ENCODE measurements around the gene C16orf89. TPM values are rescaled to one million over a fixed set of nuclear protein-coding genes. Genes with fewer than 3 reads are reported as not detected.

Gene C16orf89
- total RNA-seq, 2 donors from 2014 or later, result 2.6 to 17.1 TPM

GRCh38 chr16:5069854-5070253, 4.1 kb upstream of the C16orf89 start:
- Histone ChIP-seq H3K36me3 (replicated peaks in 1 of 2; ENCODE audit: insufficient read depth in 1 of 2, low read depth in 2 of 2) (no peaks in the 10 kb centered on the region), H3K9me3 (no peaks in the 10 kb centered on the region), H3K4me3 (no peak overlapping the region), H3K27me3 (no peaks in the 10 kb centered on the region), H3K4me1 (peaks cover 21% of the 10 kb centered on the region), H3K27ac (no peak overlapping the region)
- 88 to 96% methylated on average over 9 of the region's 9 CpGs for WGBS, 2 donors
- DNase-seq, result no peak
- no peak for TF ChIP-seq POLR2A (IDR thresholded peaks at IDR 0.05)
- intact Hi-C loops (cut with DNase I), result loop anchor here (10.0 kb wide), 1 partner anchor 95 kb away; no protein-coding TSS in a partner anchor
- no peak for ATAC-seq

GRCh38 chr16:5069048-5069447, 3.3 kb upstream of the C16orf89 start:
- H3K4me3 ChIP-seq, result no peak overlapping the region
- ATAC-seq, result no peak

GRCh38 chr16:5066511-5066910, 755 bp upstream of the C16orf89 start:
- Histone ChIP-seq H3K27ac (no peak overlapping the region), H3K4me1 (peaks cover 6% of the 10 kb centered on the region), H3K27me3 (no peaks in the 10 kb centered on the region), H3K4me3 (no peak overlapping the region), H3K9me3 (no peaks in the 10 kb centered on the region), H3K36me3 (replicated peaks in 1 of 2; ENCODE audit: insufficient read depth in 1 of 2, low read depth in 2 of 2) (no peaks in the 10 kb centered on the region)
- 70 to 71% methylated on average over 6 of the region's 6 CpGs for WGBS, 2 donors
- DNase-seq (no peak), ATAC-seq (no peak)
- no peak for TF ChIP-seq CTCF (IDR thresholded peaks at IDR 0.05)
- TF ChIP-seq POLR2A (IDR thresholded peaks at IDR 0.05), result no peak
- intact Hi-C loops (cut with DNase I), result no loop called here

More at GRCh38 chr16:5069048-5069447, 3.3 kb upstream of the C16orf89 start:
- Histone ChIP-seq H3K36me3 (replicated peaks in 1 of 2; ENCODE audit: insufficient read depth in 1 of 2, low read depth in 2 of 2) (no peaks in the 10 kb centered on the region), H3K9me3 (no peaks in the 10 kb centered on the region), H3K27me3 (no peaks in the 10 kb centered on the region), H3K4me1 (peaks cover 21% of the 10 kb centered on the region), H3K27ac (no peak overlapping the region)
- DNase-seq, result no peak
- TF ChIP-seq CTCF (IDR thresholded peaks at IDR 0.05), result no peak
- WGBS, 2 donors, result 80 to 83% methylated on average over 9 of the region's 9 CpGs
- intact Hi-C loops (cut with DNase I), result no loop called here

- no peak for ATAC-seq
- no peak for DNase-seq
- 53 to 59% methylated on average over 8 of the region's 8 CpGs for WGBS, 2 donors
Measured at GRCh38 chr16:5065326-5065725, 430 bp downstream of the C16orf89 start.

GRCh38 chr16:5064915-5065314, 841 bp downstream of the C16orf89 start:
- no peak for ATAC-seq
- WGBS, 2 donors, result 23 to 45% methylated on average over 2 to 7 of the region's 7 CpGs
- TF ChIP-seq POLR2A (IDR thresholded peaks at IDR 0.05), result no peak
- TF ChIP-seq CTCF (IDR thresholded peaks at IDR 0.05), result no peak
- H3K27ac ChIP-seq, result no peak overlapping the region
- no peaks in the 10 kb centered on the region for H3K4me1 ChIP-seq
- no peak overlapping the region for H3K4me3 ChIP-seq
- intact Hi-C loops (cut with DNase I), result no loop called here
- no peaks in the 10 kb centered on the region for H3K27me3 ChIP-seq
- no peaks in the 10 kb centered on the region for H3K9me3 ChIP-seq
- no peaks in the 10 kb centered on the region for H3K36me3 ChIP-seq (replicated peaks in 1 of 2; ENCODE audit: insufficient read depth in 1 of 2, low read depth in 2 of 2)
- peak in 2 of 4 donors; percentile 46 to 63 for DNase-seq

More at GRCh38 chr16:5065326-5065725, 430 bp downstream of the C16orf89 start:
- intact Hi-C loops (cut with DNase I), result no loop called here
- TF ChIP-seq POLR2A (IDR thresholded peaks at IDR 0.05), result no peak
- TF ChIP-seq CTCF (IDR thresholded peaks at IDR 0.05), result no peak
- H3K27ac ChIP-seq, result no peak overlapping the region
- H3K4me1 ChIP-seq, result no peaks in the 10 kb centered on the region
- H3K4me3 ChIP-seq, result no peak overlapping the region
- no peaks in the 10 kb centered on the region for H3K9me3 ChIP-seq
- H3K27me3 ChIP-seq, result no peaks in the 10 kb centered on the region
- no peaks in the 10 kb centered on the region for H3K36me3 ChIP-seq (replicated peaks in 1 of 2; ENCODE audit: insufficient read depth in 1 of 2, low read depth in 2 of 2)

Data from body of pancreas (tissue), 4 donors.